GM23248 (cell line): ENCODE data around the gene EVA1B. TPM values are rescaled to one million over a fixed set of nuclear protein-coding genes. Genes with fewer than 3 reads are reported as not detected.

Experiments
- DNase-seq: peaks from one replicate; pipeline ENCODE4 v3.0.0-alpha.2; 2015
- H2AFZ ChIP-seq: fragments of 200-600 bp; sonication (generic); 2 replicates; pipeline ENCODE4 v1.6.1; 2016; ENCODE audit warnings: antibody characterized with exemption
- H3F3A ChIP-seq: fragments of 200-600 bp; sonication (generic); 2 replicates; pipeline ENCODE4 v1.6.1; 2016; ENCODE audit warnings: mild to moderate bottlenecking, antibody characterized with exemption, mixed run types; ENCODE audit not compliant: insufficient read depth
- H3K27ac ChIP-seq: fragments of 200-600 bp; sonication (generic); 2 replicates; pipeline ENCODE4 v1.5.1; 2016; ENCODE audit warnings: mild to moderate bottlenecking
- H3K27me3 ChIP-seq: fragments of 200-600 bp; sonication (generic); replicated peaks from 2 replicates; pipeline ENCODE4 v1.6.1; 2016; ENCODE audit warnings: mild to moderate bottlenecking; ENCODE audit not compliant: insufficient read depth
- H3K36me3 ChIP-seq: fragments of 200-600 bp; sonication (generic); 2 replicates; pipeline ENCODE4 v1.6.1; 2016; ENCODE audit warnings: low read depth, mild to moderate bottlenecking
- H3K4me1 ChIP-seq: fragments of 200-600 bp; sonication (generic); 2 replicates; pipeline ENCODE4 v1.6.1; 2016; ENCODE audit warnings: mild to moderate bottlenecking; ENCODE audit not compliant: insufficient read depth
- H3K4me2 ChIP-seq: fragments of 200-600 bp; sonication (generic); one replicate; pipeline ENCODE4 v1.6.1; 2016; ENCODE audit warnings: mild to moderate bottlenecking; ENCODE audit not compliant: unreplicated experiment
- H3K4me3 ChIP-seq: fragments of 200-600 bp; sonication (generic); 2 replicates; pipeline ENCODE4 v1.5.1; 2016; ENCODE audit warnings: mild to moderate bottlenecking
- H3K79me2 ChIP-seq: fragments of 200-600 bp; sonication (generic); 2 replicates; pipeline ENCODE4 v1.6.1; 2016; ENCODE audit warnings: mild to moderate bottlenecking; ENCODE audit not compliant: insufficient read depth
- H3K9ac ChIP-seq: fragments of 200-600 bp; sonication (generic); 2 replicates; pipeline ENCODE4 v1.6.1; 2016; ENCODE audit warnings: mild to moderate bottlenecking
- H3K9me2 ChIP-seq: fragments of 200-600 bp; sonication (generic); 2 replicates; pipeline ENCODE4 v1.6.1; 2016; ENCODE audit warnings: mixed run types, mild to moderate bottlenecking, moderate library complexity; ENCODE audit not compliant: insufficient read depth
- H3K9me3 ChIP-seq: fragments of 200-600 bp; sonication (generic); one replicate; pipeline ENCODE4 v1.6.1; 2017; ENCODE audit warnings: low read depth
- H4K20me1 ChIP-seq: fragments of 200-600 bp; sonication (generic); 2 replicates; pipeline ENCODE4 v1.6.0; 2016; ENCODE audit not compliant: insufficient read depth
- EZH2 ChIP-seq: fragments of 200-600 bp; sonication (generic); IDR thresholded peaks from 2 replicates; pipeline ENCODE4 v1.6.1; 2018; ENCODE audit warnings: antibody characterized with exemption, mild to moderate bottlenecking; ENCODE audit not compliant: insufficient read depth, poor library complexity, severe bottlenecking
- EZH2phosphoT487 ChIP-seq: fragments of 200-600 bp; sonication (generic); IDR thresholded peaks from 2 replicates; pipeline ENCODE4 v1.6.1; 2018; ENCODE audit warnings: antibody characterized with exemption, moderate library complexity, mild to moderate bottlenecking, low read depth; ENCODE audit not compliant: insufficient read depth
- WGBS, 2 experiments: methylation state at CpG; one replicate each; pipeline ENCODE4 v1.1.6; 2015 to 2017; ENCODE audit warnings: low lambda C conversion rate in 2 of 2, low coverage in 1 of 2; ENCODE audit errors: missing lambda C conversion rate in 2 of 2; 5-methylcytosine and 5-hydroxymethylcytosine counted together
- in situ Hi-C: fragments of 300-500 bp; cut with MboI; formaldehyde crosslinking; loops from 2 replicates; pipeline ENCODE4 v1.15.0; 2020
- polyA plus RNA-seq: library from polyadenylated mRNA; unstranded; fragments of >200 nt; fragmentation: Nextera tagmentation; extraction: Ambion mirVana; gene quantifications from 2 replicates; pipeline ENCODE4 v1.2.1, GENCODE V29; 2016
- total RNA-seq: library from RNA; depleted of rRNA; stranded (reverse); fragments of >200 nt; shearing (Covaris generic); gene quantifications from 2 replicates; pipeline ENCODE4 v1.2.3, GENCODE V29; 2014

Gene EVA1B
- total and polyA plus RNA-seq, 2 experiments from 2014 or later: 95.0 to 328 TPM

DNA sequence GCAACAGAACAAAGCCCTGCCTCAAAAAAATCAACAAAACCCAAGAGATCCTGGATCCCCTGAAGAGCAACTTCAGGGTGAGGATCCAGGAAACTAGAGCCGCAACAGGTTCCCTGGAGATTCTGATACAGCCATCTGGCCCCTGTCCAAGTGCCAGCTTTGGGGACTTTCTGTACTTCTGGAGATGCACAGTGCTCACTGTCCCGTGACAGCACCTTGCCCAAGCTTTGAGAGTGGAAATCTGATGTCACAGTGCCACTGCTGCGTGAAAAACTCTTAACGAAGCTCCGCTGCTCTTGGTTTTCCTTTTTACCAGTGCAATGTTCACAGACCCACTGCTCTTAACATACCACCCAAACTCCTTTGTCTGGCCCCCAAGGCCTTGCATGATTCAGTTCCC lies 35.9 kb upstream of the EVA1B start:
- no peak for DNase-seq
- in situ Hi-C loops: no loop called here
- H3K79me2 ChIP-seq: peaks cover 74% of the 10 kb centered on the region
- H3K4me3 ChIP-seq: no peak overlapping the region
- H3F3A ChIP-seq: no peaks in the 10 kb centered on the region
- H3K36me3 ChIP-seq: peaks cover 21% of the 10 kb centered on the region; the same call in 1 of the 2 replicates
- no peak for TF ChIP-seq EZH2phosphoT487
- TF ChIP-seq EZH2: no peak
- H2AFZ ChIP-seq: no peak overlapping the region
- no peaks in the 10 kb centered on the region for H3K9me3 ChIP-seq
- no peaks in the 10 kb centered on the region for H3K27me3 ChIP-seq
- H3K4me1 ChIP-seq: no peaks in the 10 kb centered on the region
- H3K9ac ChIP-seq: no peak overlapping the region
- no peak overlapping the region for H3K27ac ChIP-seq
- H3K4me2 ChIP-seq: no peak overlapping the region
- no peaks in the 10 kb centered on the region for H3K9me2 ChIP-seq
- WGBS, 2 experiments: 97 to 98% methylated on average over 5 of the region's 5 CpGs
- H4K20me1 ChIP-seq: no peaks in the 10 kb centered on the region

DNA sequence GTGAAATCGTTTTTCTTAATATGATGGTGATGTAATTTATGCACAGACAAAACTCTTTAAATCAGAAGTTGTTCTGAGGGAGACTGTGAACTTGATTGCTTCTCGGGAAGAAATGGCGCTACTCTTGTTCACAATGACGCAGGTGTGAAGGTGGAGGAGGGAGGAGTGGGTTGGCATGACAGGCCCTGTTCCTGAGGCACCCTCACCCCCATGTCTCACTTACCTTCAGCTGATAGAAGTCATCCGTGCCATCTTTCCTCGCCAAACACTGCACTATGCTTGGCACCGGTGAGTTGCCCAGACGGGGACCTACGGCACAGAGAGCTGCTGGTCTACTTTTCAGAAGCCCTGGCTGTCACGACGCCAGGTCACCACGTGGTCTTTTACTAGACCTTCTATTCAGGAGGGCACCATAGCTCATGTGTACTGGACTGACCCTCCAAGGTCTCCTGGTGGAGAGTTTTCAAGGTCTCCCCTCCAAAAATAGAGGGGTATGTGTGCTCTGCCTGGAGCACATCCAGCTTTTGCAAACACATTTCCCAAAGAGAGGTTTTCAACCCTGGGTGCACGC lies 35.2 kb upstream of the EVA1B start:
- WGBS, 2 experiments: 89 to 90% methylated on average over 13 of the region's 13 CpGs
- H3K9me3 ChIP-seq: no peaks in the 10 kb centered on the region
- no peaks in the 10 kb centered on the region for H4K20me1 ChIP-seq
- TF ChIP-seq EZH2: no peak
- TF ChIP-seq EZH2phosphoT487: no peak
- H3K36me3 ChIP-seq: peaks cover 26% of the 10 kb centered on the region; the same call in 1 of the 2 replicates
- 0 out of 2 replicates have a peak, but pooled peaks cover 6% of the 10 kb centered on the region for H3F3A ChIP-seq
- H3K27me3 ChIP-seq: no peaks in the 10 kb centered on the region
- H3K4me2 ChIP-seq: no peak overlapping the region
- in situ Hi-C loops: no loop called here
- no peak for DNase-seq
- peaks cover 66% of the 10 kb centered on the region for H3K79me2 ChIP-seq
- H3K9me2 ChIP-seq: no peaks in the 10 kb centered on the region
- no peak overlapping the region for H3K9ac ChIP-seq
- no peak overlapping the region for H3K27ac ChIP-seq
- H3K4me1 ChIP-seq: peaks cover 2% of the 10 kb centered on the region
- H2AFZ ChIP-seq: no peak overlapping the region
- H3K4me3 ChIP-seq: no peak overlapping the region

DNA sequence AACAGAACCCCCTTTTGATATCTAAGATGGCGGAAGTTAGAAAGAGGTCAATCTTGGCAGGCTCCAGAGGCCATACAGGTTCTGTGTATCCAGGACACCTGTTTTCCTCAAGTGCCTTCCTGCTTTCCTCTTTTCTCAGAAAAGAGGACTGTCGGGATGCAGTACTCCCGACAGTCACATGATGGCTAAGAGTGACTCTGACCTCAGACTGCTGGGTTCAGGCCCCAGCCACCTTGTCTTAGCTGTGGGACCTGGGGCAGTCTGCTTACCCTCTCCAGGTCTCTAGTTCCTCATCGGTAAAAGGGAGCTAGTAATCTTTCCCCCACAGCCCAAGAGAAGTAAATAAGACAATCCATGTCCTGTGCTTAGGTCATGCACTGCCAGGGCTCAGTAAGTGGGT lies 32.4 kb upstream of the EVA1B start:
- peaks cover 38% of the 10 kb centered on the region for H3K79me2 ChIP-seq
- H3K4me3 ChIP-seq: no peak overlapping the region
- no peak overlapping the region for H3K27ac ChIP-seq
- peaks cover 13% of the 10 kb centered on the region; the same call in 1 of the 2 replicates for H3K36me3 ChIP-seq
- DNase-seq: no peak
- no peaks in the 10 kb centered on the region for H3K9me3 ChIP-seq
- 64 to 72% methylated on average over 4 of the region's 4 CpGs for WGBS, 2 experiments
- peaks cover 29% of the 10 kb centered on the region for H3F3A ChIP-seq
- no peaks in the 10 kb centered on the region for H3K9me2 ChIP-seq
- H4K20me1 ChIP-seq: no peaks in the 10 kb centered on the region
- no peaks in the 10 kb centered on the region for H3K27me3 ChIP-seq
- in situ Hi-C loops: no loop called here
- H3K4me2 ChIP-seq: no peak overlapping the region
- no peak for TF ChIP-seq EZH2phosphoT487
- TF ChIP-seq EZH2: no peak
- H3K9ac ChIP-seq: no peak overlapping the region
- H3K4me1 ChIP-seq: peaks cover 30% of the 10 kb centered on the region
- H2AFZ ChIP-seq: no peak overlapping the region

DNA sequence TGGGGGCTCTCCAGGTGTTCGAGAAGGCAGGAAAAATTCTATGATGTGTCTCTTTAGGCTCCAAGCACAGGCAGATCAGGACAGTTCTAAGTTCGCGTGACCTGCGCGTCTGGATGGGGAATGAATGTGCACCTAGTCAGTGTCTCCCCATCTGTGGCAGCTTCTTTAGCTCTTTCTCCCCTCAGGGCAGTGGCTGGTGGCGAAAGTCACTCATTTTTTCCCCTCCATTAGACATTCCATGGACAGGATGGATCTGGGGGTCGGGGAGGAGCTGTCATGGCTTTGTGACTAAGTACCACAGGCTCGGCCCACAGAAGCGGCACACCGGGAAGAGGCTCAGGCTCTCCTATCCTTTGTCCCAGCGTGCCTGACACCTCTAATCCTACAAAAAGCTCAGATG lies 31.0 kb upstream of the EVA1B start:
- in situ Hi-C loops: no loop called here
- 88 to 93% methylated on average over 11 of the region's 11 CpGs for WGBS, 2 experiments
- H3K27ac ChIP-seq: no peak overlapping the region
- H3K4me3 ChIP-seq: no peak overlapping the region
- no peaks in the 10 kb centered on the region for H3K9me3 ChIP-seq
- DNase-seq: no peak
- TF ChIP-seq EZH2phosphoT487 (no peak), EZH2 (no peak)
- peaks cover 13% of the 10 kb centered on the region; the same call in 1 of the 2 replicates for H3K36me3 ChIP-seq
- H3K4me1 ChIP-seq: peaks cover 43% of the 10 kb centered on the region
- H3K27me3 ChIP-seq: no peaks in the 10 kb centered on the region
- no peaks in the 10 kb centered on the region for H3K9me2 ChIP-seq
- no peak overlapping the region for H3K9ac ChIP-seq
- no peaks in the 10 kb centered on the region for H4K20me1 ChIP-seq
- H2AFZ ChIP-seq: no peak overlapping the region
- H3K4me2 ChIP-seq: no peak overlapping the region
- H3K79me2 ChIP-seq: peaks cover 25% of the 10 kb centered on the region
- peaks cover 40% of the 10 kb centered on the region for H3F3A ChIP-seq
